ENCODE results near the gene KLKB1.

- no peak for TF ChIP-seq CTCF (IDR thresholded peaks at IDR 0.05)
- no peak for TF ChIP-seq POLR2A (IDR thresholded peaks at IDR 0.05)
These were observed 10.8 kb upstream of the KLKB1 start for GRCh38 chr4:186216465-186217024.

All from tibial nerve (tissue), 3 donors.